Stimulated activated naive B cell treated with anti-CD40 and anti-IgM and Interleukin-4, amounts not matched to agents 10 μg/mL and 1 μg/mL and 100 μg/mL, for 72 hours (primary cell): Measurements from ENCODE around the gene ATOH8.

ENCODE experiments used
- ATAC-seq, 2 donors: fragments of 150-1000 bp; cut with Tn5 transposase; replicated peaks; 2 replicates each; pipeline ENCODE4 v1.10.0; 2021; ENCODE audit warnings: moderate library complexity in 1 of 2
- DNase-seq: peaks from one replicate; pipeline ENCODE4 v3.0.0; 2021
- H3K27ac Mint-ChIP-seq: one replicate; pipeline ENCODE4 v1.8.0; 2022; ENCODE audit warnings: mild to moderate bottlenecking, mixed read lengths
- H3K27me3 Mint-ChIP-seq, 2 donors: one replicate each; pipeline ENCODE4 v1.8.0; 2022; ENCODE audit warnings: mixed read lengths in 2 of 2
- H3K36me3 Mint-ChIP-seq, 2 donors: one replicate each; pipeline ENCODE4 v1.8.0; 2022; ENCODE audit warnings: mixed read lengths in 2 of 2, mild to moderate bottlenecking in 1 of 2
- H3K4me1 Mint-ChIP-seq, 2 donors: one replicate each; pipeline ENCODE4 v1.8.0; 2022; ENCODE audit warnings: mixed read lengths in 2 of 2, mild to moderate bottlenecking in 1 of 2
- H3K4me3 Mint-ChIP-seq, 2 donors: one replicate each; pipeline ENCODE4 v1.8.0; 2022; ENCODE audit warnings: mild to moderate bottlenecking in 2 of 2, mixed read lengths in 2 of 2, moderate library complexity in 1 of 2
- H3K9me3 Mint-ChIP-seq, 2 donors: one replicate each; pipeline ENCODE4 v1.8.0; 2022; ENCODE audit warnings: mixed read lengths in 2 of 2, mild to moderate bottlenecking in 1 of 2

The ATOH8 gene

GRCh38 chr2:85736456-85737355, 17.1 kb upstream of the ATOH8 start:
- H3K4me3 Mint-ChIP-seq, result no peak overlapping the region
- H3K36me3 Mint-ChIP-seq, result no peaks in the 10 kb centered on the region
- DNase-seq (no peak), ATAC-seq (no peak)
- no peaks in the 10 kb centered on the region for H3K4me1 Mint-ChIP-seq
- H3K27ac Mint-ChIP-seq, result no peak overlapping the region
- H3K9me3 Mint-ChIP-seq, result no peaks in the 10 kb centered on the region
- peaks cover 32 to 44% of the 10 kb centered on the region in 2 donors for H3K27me3 Mint-ChIP-seq

- H3K4me1 Mint-ChIP-seq, result no peaks in the 10 kb centered on the region
- H3K4me3 Mint-ChIP-seq, result no peak overlapping the region
- H3K36me3 Mint-ChIP-seq, result no peaks in the 10 kb centered on the region
- H3K27ac Mint-ChIP-seq, result no peak overlapping the region
- no peaks in the 10 kb centered on the region for H3K9me3 Mint-ChIP-seq
- DNase-seq (no peak), ATAC-seq (no peak)
- H3K27me3 Mint-ChIP-seq, result peaks cover 37 to 52% of the 10 kb centered on the region in 2 donors
These were observed 16.3 kb upstream of the ATOH8 start for GRCh38 chr2:85737481-85737880.

GRCh38 chr2:85737961-85738360, 15.8 kb upstream of the ATOH8 start:
- H3K27ac Mint-ChIP-seq, result no peak overlapping the region
- no peaks in the 10 kb centered on the region for H3K36me3 Mint-ChIP-seq
- no peaks in the 10 kb centered on the region for H3K9me3 Mint-ChIP-seq
- ATAC-seq (no peak), DNase-seq (no peak)
- peaks cover 0 to 2% of the 10 kb centered on the region in 2 donors for H3K4me1 Mint-ChIP-seq
- peaks cover 41 to 57% of the 10 kb centered on the region in 2 donors for H3K27me3 Mint-ChIP-seq
- no peak overlapping the region for H3K4me3 Mint-ChIP-seq

- DNase-seq, result no peak
- Mint-ChIP-seq H3K4me3 (no peak overlapping the region), H3K4me1 (peaks cover 11 to 13% of the 10 kb centered on the region in 2 donors), H3K9me3 (no peaks in the 10 kb centered on the region), H3K27me3 (peaks cover 46 to 56% of the 10 kb centered on the region in 2 donors), H3K36me3 (no peaks in the 10 kb centered on the region), H3K27ac (no peak overlapping the region)
- no peak for ATAC-seq
These were observed 13.6 kb upstream of the ATOH8 start for GRCh38 chr2:85740193-85740592.

GRCh38 chr2:85741211-85741832, 12.5 kb upstream of the ATOH8 start:
- Mint-ChIP-seq H3K9me3 (no peaks in the 10 kb centered on the region), H3K27me3 (peaks cover 41 to 55% of the 10 kb centered on the region in 2 donors)
- no peak for ATAC-seq

GRCh38 chr2:85741833-85742455, 11.8 kb upstream of the ATOH8 start:
- Mint-ChIP-seq H3K27me3 (peaks cover 36 to 51% of the 10 kb centered on the region in 2 donors), H3K4me1 (peaks cover 19 to 26% of the 10 kb centered on the region in 2 donors), H3K27ac (no peak overlapping the region), H3K9me3 (no peaks in the 10 kb centered on the region), H3K4me3 (no peak overlapping the region), H3K36me3 (no peaks in the 10 kb centered on the region)
- no peak for DNase-seq
- no peak for ATAC-seq

More at GRCh38 chr2:85741211-85741832, 12.5 kb upstream of the ATOH8 start:
- Mint-ChIP-seq H3K4me1 (peaks cover 19% of the 10 kb centered on the region in 2 donors), H3K27ac (no peak overlapping the region), H3K36me3 (no peaks in the 10 kb centered on the region), H3K4me3 (no peak overlapping the region)
- DNase-seq, result no peak

- DNase-seq (no peak), ATAC-seq (peak in 1 of 2 donors; percentile 49)
- peaks cover 28 to 41% of the 10 kb centered on the region in 2 donors for H3K4me1 Mint-ChIP-seq
- peaks cover 31 to 48% of the 10 kb centered on the region in 2 donors for H3K27me3 Mint-ChIP-seq
- peaks cover 5% of the 10 kb centered on the region in 2 donors for H3K9me3 Mint-ChIP-seq
- H3K4me3 Mint-ChIP-seq, result no peak overlapping the region
- no peak overlapping the region for H3K27ac Mint-ChIP-seq
- H3K36me3 Mint-ChIP-seq, result no peaks in the 10 kb centered on the region
These were observed 10.3 kb upstream of the ATOH8 start for GRCh38 chr2:85743304-85743978.

GRCh38 chr2:85744055-85744454, 9.7 kb upstream of the ATOH8 start:
- peaks cover 29 to 47% of the 10 kb centered on the region in 2 donors for H3K27me3 Mint-ChIP-seq
- ATAC-seq, result no peak
- peaks cover 29 to 47% of the 10 kb centered on the region in 2 donors for H3K4me1 Mint-ChIP-seq
- no peak overlapping the region for H3K27ac Mint-ChIP-seq
- DNase-seq, result no peak
- H3K36me3 Mint-ChIP-seq, result no peaks in the 10 kb centered on the region
- no peak overlapping the region for H3K4me3 Mint-ChIP-seq
- peaks cover 5 to 8% of the 10 kb centered on the region in 2 donors for H3K9me3 Mint-ChIP-seq

- no peak for ATAC-seq
- no peaks in the 10 kb centered on the region for H3K36me3 Mint-ChIP-seq
- no peak overlapping the region for H3K4me3 Mint-ChIP-seq
- no peak for DNase-seq
- H3K27me3 Mint-ChIP-seq, result peaks cover 27 to 41% of the 10 kb centered on the region in 2 donors
- peaks cover 30 to 50% of the 10 kb centered on the region in 2 donors for H3K4me1 Mint-ChIP-seq
- H3K27ac Mint-ChIP-seq, result no peak overlapping the region
- peaks cover 5 to 8% of the 10 kb centered on the region in 2 donors for H3K9me3 Mint-ChIP-seq
These were observed 8.8 kb upstream of the ATOH8 start for GRCh38 chr2:85744741-85745601.

GRCh38 chr2:85745619-85746018, 8.2 kb upstream of the ATOH8 start:
- no peak for DNase-seq
- Mint-ChIP-seq H3K9me3 (peaks cover 5 to 9% of the 10 kb centered on the region in 2 donors), H3K27ac (no peak overlapping the region), H3K4me3 (no peak overlapping the region), H3K4me1 (peaks cover 31 to 56% of the 10 kb centered on the region in 2 donors), H3K36me3 (peaks cover 0 to 4% of the 10 kb centered on the region in 2 donors), H3K27me3 (peaks cover 25 to 34% of the 10 kb centered on the region in 2 donors)
- ATAC-seq, result no peak

- no peak for DNase-seq
- H3K36me3 Mint-ChIP-seq, result peaks cover 0 to 4% of the 10 kb centered on the region in 2 donors
- H3K27me3 Mint-ChIP-seq, result peaks cover 24 to 30% of the 10 kb centered on the region in 2 donors
- peaks cover 37 to 65% of the 10 kb centered on the region in 2 donors for H3K4me1 Mint-ChIP-seq
- H3K9me3 Mint-ChIP-seq, result peaks cover 5 to 9% of the 10 kb centered on the region in 2 donors
- H3K27ac Mint-ChIP-seq, result no peak overlapping the region
- H3K4me3 Mint-ChIP-seq, result no peak overlapping the region
- no peak for ATAC-seq
These were observed 7.3 kb upstream of the ATOH8 start for GRCh38 chr2:85746321-85747004.

- Mint-ChIP-seq H3K4me1 (peaks cover 40 to 69% of the 10 kb centered on the region in 2 donors), H3K4me3 (no peak overlapping the region), H3K27ac (no peak overlapping the region), H3K27me3 (peaks cover 24 to 30% of the 10 kb centered on the region in 2 donors), H3K9me3 (peaks cover 5 to 9% of the 10 kb centered on the region in 2 donors), H3K36me3 (peaks cover 0 to 4% of the 10 kb centered on the region in 2 donors)
- no peak for ATAC-seq
- DNase-seq, result no peak
These were observed 6.3 kb upstream of the ATOH8 start for GRCh38 chr2:85747441-85747840.
